GM12875 (cell line): ENCODE data around the gene ABCA7.

Experiments
- H3K4me3 ChIP-seq: one replicate; pipeline ENCODE4 v1.5.1; 2011; ENCODE audit warnings: low read depth, low read length, control low read depth
- CTCF ChIP-seq: IDR thresholded peaks from 2 replicates; pipeline ENCODE4 v1.5.1; 2011; ENCODE audit warnings: low read depth, mild to moderate bottlenecking, control low read depth, inconsistent platforms, low read length, moderate library complexity, borderline replicate concordance; ENCODE audit not compliant: insufficient read depth

The ABCA7 gene

DNA sequence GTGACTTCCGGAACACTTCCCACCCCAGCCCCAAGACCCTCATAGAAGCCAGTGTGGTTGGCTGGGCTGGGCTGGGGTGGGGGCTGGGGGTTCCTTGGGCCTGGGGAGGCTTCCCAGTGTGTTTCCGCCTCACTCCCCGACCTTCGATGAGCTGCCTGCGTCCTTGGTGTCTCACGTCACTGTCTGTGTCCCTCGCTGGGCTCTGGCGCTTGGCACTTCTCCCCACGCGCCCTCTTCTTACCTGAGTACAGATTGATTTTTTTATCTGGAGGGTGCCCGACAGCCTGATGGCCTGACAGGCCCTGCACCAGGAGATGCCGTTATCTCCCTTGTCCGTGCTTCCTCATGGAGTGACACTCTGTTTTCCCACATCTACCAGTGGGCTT, 47.2 kb upstream of the ABCA7 start:
- H3K4me3 ChIP-seq: no peak overlapping the region

GRCh38 chr19:993361-993830, 46.5 kb upstream of the ABCA7 start:
- no peak overlapping the region for H3K4me3 ChIP-seq

More for the DNA sequence above, 47.2 kb upstream of the ABCA7 start:
- TF ChIP-seq CTCF: no peak

GRCh38 chr19:993831-994393, 46.0 kb upstream of the ABCA7 start:
- TF ChIP-seq CTCF: no peak
- H3K4me3 ChIP-seq: no peak overlapping the region

More at GRCh38 chr19:993361-993830, 46.5 kb upstream of the ABCA7 start:
- TF ChIP-seq CTCF: no peak

DNA sequence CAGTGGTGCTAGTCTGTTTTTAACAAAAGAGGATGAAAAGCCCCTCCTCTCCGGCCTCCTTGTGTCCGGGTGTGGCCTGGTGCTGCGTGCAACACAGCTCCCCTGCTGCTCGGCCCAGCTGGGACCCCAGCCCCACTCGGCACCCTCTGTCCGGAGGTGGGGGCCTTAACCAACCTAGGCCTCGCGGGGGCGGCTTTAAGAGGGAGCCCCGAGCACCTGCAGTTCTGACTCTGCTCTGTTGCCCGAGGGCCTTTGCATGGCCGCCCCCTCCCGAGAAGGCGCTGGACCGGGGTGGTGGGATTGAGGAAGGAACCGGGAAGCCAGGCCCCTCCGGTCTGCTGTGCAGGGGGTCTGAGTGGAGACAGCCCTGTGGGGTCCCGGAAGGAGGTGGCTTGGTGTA, 45.4 kb upstream of the ABCA7 start:
- no peak for TF ChIP-seq CTCF
- H3K4me3 ChIP-seq: no peak overlapping the region

DNA sequence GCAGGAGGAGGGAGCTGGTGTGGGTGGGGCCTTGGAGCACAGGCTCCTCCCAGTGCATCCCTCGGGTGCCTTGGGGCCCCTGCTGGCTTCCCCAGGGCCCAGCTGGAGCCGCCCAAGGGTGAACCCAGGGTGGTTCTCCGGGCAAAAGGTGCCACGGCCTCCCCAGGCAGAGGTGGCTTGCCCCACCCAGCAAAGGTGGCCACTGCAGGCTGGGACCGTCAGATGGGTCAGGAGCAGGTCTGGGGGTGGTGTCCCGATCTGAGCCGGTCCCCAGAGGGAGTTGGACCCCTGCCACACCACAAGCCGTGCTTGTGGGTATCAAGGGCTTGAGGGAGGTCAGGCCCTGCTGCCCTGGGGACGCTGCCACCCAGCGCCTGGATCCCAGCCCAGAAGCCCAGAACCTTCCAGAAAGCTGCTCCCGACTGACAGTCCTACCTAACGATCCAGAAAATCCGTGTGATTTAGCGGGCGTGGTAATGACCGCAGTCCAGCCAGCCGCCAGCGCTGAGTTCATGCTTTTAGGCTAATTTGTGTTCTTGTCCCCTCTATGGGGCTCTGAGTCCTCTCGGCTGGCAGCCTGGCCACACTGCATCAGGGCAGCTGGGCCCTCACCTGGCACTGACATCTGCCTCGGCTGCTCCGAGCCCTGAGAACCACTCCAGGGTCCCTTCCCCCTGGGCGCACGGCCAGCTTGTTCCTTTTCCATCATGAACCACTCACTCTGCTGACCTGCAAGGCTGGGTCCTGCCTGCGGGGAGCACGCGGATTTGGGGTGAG, 44.7 kb upstream of the ABCA7 start:
- no peak overlapping the region for H3K4me3 ChIP-seq
- no peak for TF ChIP-seq CTCF

- no peak overlapping the region for H3K4me3 ChIP-seq
Measured at GRCh38 chr19:996051-996838, 43.7 kb upstream of the ABCA7 start.

More at GRCh38 chr19:996051-996838, 43.7 kb upstream of the ABCA7 start:
- no peak for TF ChIP-seq CTCF
